Karpas-422 (cell line): ENCODE measurements around the gene SHISA6. TPM values are rescaled to one million over a fixed set of nuclear protein-coding genes. Genes with fewer than 3 reads are reported as not detected.
"Not testable (repeated sequence)": the region's sequence is repeated elsewhere in the genome, so short reads cannot be mapped to it uniquely, and the experiment has no call there.

Source experiments
- DNase-seq: peaks from one replicate; pipeline ENCODE4 v3.0.0-alpha.2; 2015
- H2AFZ ChIP-seq: fragments of 200-600 bp; sonication (generic); 2 replicates; pipeline ENCODE4 v1.6.1; 2014; ENCODE audit warnings: antibody characterized with exemption, low read length, mixed read lengths
- H3K27ac ChIP-seq: fragments of 200-600 bp; sonication (generic); 2 replicates; pipeline ENCODE4 v1.5.1; 2014; ENCODE audit warnings: mild to moderate bottlenecking, low read length, moderate library complexity
- H3K27me3 ChIP-seq: fragments of 200-600 bp; sonication (generic); 2 replicates; pipeline ENCODE4 v1.6.1; 2014; ENCODE audit warnings: low read length, mixed read lengths
- H3K36me3 ChIP-seq: fragments of 200-600 bp; sonication (generic); 2 replicates; pipeline ENCODE4 v1.6.1; 2014; ENCODE audit warnings: low read length, mixed read lengths; ENCODE audit not compliant: insufficient read depth
- H3K4me1 ChIP-seq: fragments of 200-600 bp; sonication (generic); 2 replicates; pipeline ENCODE4 v1.6.1; 2014; ENCODE audit warnings: mild to moderate bottlenecking, low read length, mixed read lengths
- H3K4me2 ChIP-seq: fragments of 200-600 bp; sonication (generic); 2 replicates; pipeline ENCODE4 v1.6.1; 2014; ENCODE audit warnings: low read length, low read depth, mild to moderate bottlenecking; ENCODE audit not compliant: poor library complexity, severe bottlenecking
- H3K4me3 ChIP-seq: fragments of 200-600 bp; sonication (generic); 2 replicates; pipeline ENCODE4 v1.5.1; 2014; ENCODE audit warnings: mild to moderate bottlenecking, antibody characterized with exemption, low read length, mixed read lengths
- H3K79me2 ChIP-seq: fragments of 200-600 bp; sonication (generic); 2 replicates; pipeline ENCODE4 v1.6.1; 2014; ENCODE audit warnings: mild to moderate bottlenecking, low read length, mixed read lengths
- H3K9ac ChIP-seq: fragments of 200-600 bp; sonication (generic); 2 replicates; pipeline ENCODE4 v1.6.0; 2014; ENCODE audit warnings: low read length
- H3K9me2 ChIP-seq: fragments of 200-600 bp; sonication (generic), shearing (Covaris generic); replicated peaks from 2 replicates; pipeline ENCODE4 v1.6.0; 2014; ENCODE audit warnings: mild to moderate bottlenecking, low read length, moderate library complexity; ENCODE audit not compliant: insufficient read depth
- H3K9me3 ChIP-seq: fragments of 300-700, 200-600 bp; sonication (generic); 2 replicates; pipeline ENCODE4 v1.6.1; 2014; ENCODE audit warnings: low read length, mixed read lengths
- H4K20me1 ChIP-seq: fragments of 200-600 bp; sonication (generic); 2 replicates; pipeline ENCODE4 v1.6.1; 2014; ENCODE audit warnings: mild to moderate bottlenecking, antibody characterized with exemption, low read length, low read depth; ENCODE audit not compliant: insufficient read depth
- total RNA-seq: library from RNA; depleted of rRNA; stranded (reverse); fragments of >200 nt; shearing (Covaris generic); gene quantifications from 2 replicates; pipeline ENCODE4 v1.2.3, GENCODE V29; 2014; ENCODE audit warnings: low replicate concordance

Gene SHISA6
- total RNA-seq, 1 experiment from 2014 or later, result not detected

DNA sequence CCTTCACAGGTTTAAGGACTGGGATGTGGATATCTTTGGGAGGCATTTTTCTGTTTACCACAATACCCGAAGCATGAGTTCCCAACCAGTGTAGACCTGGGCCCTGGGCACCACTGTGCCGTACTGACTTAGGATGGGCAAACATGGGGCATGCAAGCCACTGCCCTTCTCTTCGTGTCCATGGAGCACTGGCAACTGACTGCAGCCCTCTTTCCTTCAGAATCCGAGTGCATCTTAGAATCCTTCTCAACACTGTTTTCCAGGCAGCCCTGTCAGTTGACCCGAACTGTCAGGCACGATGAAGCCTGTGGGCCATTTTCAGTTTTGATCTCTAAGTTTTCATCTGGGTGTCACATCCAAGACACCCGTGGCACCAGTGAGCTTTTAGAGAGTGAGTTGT, 59.2 kb downstream of the SHISA6 start:
- Histone ChIP-seq H3K4me2 (no peak overlapping the region), H2AFZ (no peak overlapping the region), H3K36me3 (no peaks in the 10 kb centered on the region), H3K79me2 (no peaks in the 10 kb centered on the region), H3K4me3 (no peak overlapping the region), H3K27me3 (no peaks in the 10 kb centered on the region), H4K20me1 (no peaks in the 10 kb centered on the region), H3K27ac (no peak overlapping the region), H3K9me2 (no peaks in the 10 kb centered on the region), H3K9me3 (no peaks in the 10 kb centered on the region), H3K9ac (no peak overlapping the region), H3K4me1 (no peaks in the 10 kb centered on the region)
- DNase-seq, result no peak

- Histone ChIP-seq H3K79me2 (no peaks in the 10 kb centered on the region), H3K9ac (no peak overlapping the region), H3K27ac (no peak overlapping the region), H3K36me3 (no peaks in the 10 kb centered on the region), H3K4me2 (no peak overlapping the region), H3K4me3 (no peak overlapping the region), H3K4me1 (no peaks in the 10 kb centered on the region), H3K9me3 (no peaks in the 10 kb centered on the region), H3K9me2 (no peaks in the 10 kb centered on the region), H3K27me3 (no peaks in the 10 kb centered on the region), H2AFZ (no peak overlapping the region), H4K20me1 (no peaks in the 10 kb centered on the region)
- no peak for DNase-seq
Measured at GRCh38 chr17:11300738-11301137, 59.7 kb downstream of the SHISA6 start.

- H3K79me2 ChIP-seq, result not testable (repeated sequence)
Measured at GRCh38 chr17:11301874-11302273, 60.9 kb downstream of the SHISA6 start.

GRCh38 chr17:11302401-11303186, 61.6 kb downstream of the SHISA6 start:
- H3K4me3 ChIP-seq, result no peak overlapping the region
- H3K4me1 ChIP-seq, result no peaks in the 10 kb centered on the region
- H3K9me3 ChIP-seq, result no peaks in the 10 kb centered on the region
- no peak overlapping the region for H2AFZ ChIP-seq
- H3K79me2 ChIP-seq, result no peaks in the 10 kb centered on the region
- no peak for DNase-seq
- H3K9ac ChIP-seq, result no peak overlapping the region
- H3K4me2 ChIP-seq, result no peak overlapping the region
- H3K36me3 ChIP-seq, result no peaks in the 10 kb centered on the region
- H3K27ac ChIP-seq, result no peak overlapping the region
- no peaks in the 10 kb centered on the region for H4K20me1 ChIP-seq
- H3K27me3 ChIP-seq, result no peaks in the 10 kb centered on the region
- H3K9me2 ChIP-seq, result no peaks in the 10 kb centered on the region

More at GRCh38 chr17:11301874-11302273, 60.9 kb downstream of the SHISA6 start:
- H4K20me1 ChIP-seq, DNase-seq, H3K4me2 ChIP-seq, H3K9me3 ChIP-seq, H3K9me2 ChIP-seq, H3K9ac ChIP-seq, H3K27ac ChIP-seq, H3K4me3 ChIP-seq, H2AFZ ChIP-seq, H3K4me1 ChIP-seq, H3K27me3 ChIP-seq, H3K36me3 ChIP-seq: not testable (repeated sequence)

- Histone ChIP-seq H3K27me3 (no peaks in the 10 kb centered on the region), H3K79me2 (no peaks in the 10 kb centered on the region)
Measured at GRCh38 chr17:11303773-11304394, 62.9 kb downstream of the SHISA6 start.

DNA sequence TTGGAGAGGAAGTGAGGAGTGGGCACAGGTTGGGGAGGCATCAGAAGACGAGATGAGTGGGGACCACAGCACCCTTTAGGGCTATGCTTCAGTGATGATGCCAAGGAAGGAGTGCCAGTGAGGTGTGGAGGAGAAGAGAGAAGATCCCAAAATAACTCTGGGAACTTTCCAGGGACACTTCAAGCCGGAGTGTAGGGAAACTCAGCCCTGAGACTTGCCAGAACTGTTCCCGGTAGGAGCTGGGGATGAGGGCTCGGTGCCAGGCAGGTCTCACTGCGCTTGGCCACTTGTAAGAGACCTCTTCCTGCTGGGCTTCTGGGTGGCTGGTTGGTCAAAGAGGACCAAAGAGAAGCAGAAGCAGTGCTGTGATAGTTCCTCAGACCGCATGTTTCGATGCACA, 63.6 kb downstream of the SHISA6 start:
- Histone ChIP-seq H4K20me1 (no peaks in the 10 kb centered on the region), H3K79me2 (no peaks in the 10 kb centered on the region), H3K4me1 (no peaks in the 10 kb centered on the region), H2AFZ (no peak overlapping the region), H3K27ac (no peak overlapping the region), H3K9me2 (no peaks in the 10 kb centered on the region), H3K9me3 (no peaks in the 10 kb centered on the region), H3K4me2 (no peak overlapping the region), H3K4me3 (no peak overlapping the region), H3K27me3 (no peaks in the 10 kb centered on the region), H3K36me3 (no peaks in the 10 kb centered on the region), H3K9ac (no peak overlapping the region)
- DNase-seq, result no peak

More at GRCh38 chr17:11303773-11304394, 62.9 kb downstream of the SHISA6 start:
- no peaks in the 10 kb centered on the region for H3K9me3 ChIP-seq
- H3K36me3 ChIP-seq, result no peaks in the 10 kb centered on the region
- no peak overlapping the region for H3K4me3 ChIP-seq
- H3K27ac ChIP-seq, result no peak overlapping the region
- no peak overlapping the region for H2AFZ ChIP-seq
- no peak overlapping the region for H3K4me2 ChIP-seq
- H3K4me1 ChIP-seq, result no peaks in the 10 kb centered on the region
- H4K20me1 ChIP-seq, result no peaks in the 10 kb centered on the region
- no peak for DNase-seq
- H3K9me2 ChIP-seq, result no peaks in the 10 kb centered on the region
- no peak overlapping the region for H3K9ac ChIP-seq

- Histone ChIP-seq H3K4me1 (no peaks in the 10 kb centered on the region), H3K79me2 (no peaks in the 10 kb centered on the region), H3K9ac (no peak overlapping the region), H3K9me3 (no peaks in the 10 kb centered on the region), H2AFZ (no peak overlapping the region), H4K20me1 (no peaks in the 10 kb centered on the region), H3K9me2 (no peaks in the 10 kb centered on the region), H3K4me3 (no peak overlapping the region), H3K27ac (no peak overlapping the region), H3K36me3 (no peaks in the 10 kb centered on the region), H3K4me2 (no peak overlapping the region), H3K27me3 (no peaks in the 10 kb centered on the region)
- no peak for DNase-seq
Measured at GRCh38 chr17:11305524-11305923, 64.5 kb downstream of the SHISA6 start.

- Histone ChIP-seq H4K20me1 (no peaks in the 10 kb centered on the region), H3K36me3 (no peaks in the 10 kb centered on the region), H3K4me3 (no peak overlapping the region), H3K4me1 (no peaks in the 10 kb centered on the region), H3K9me2 (no peaks in the 10 kb centered on the region), H3K4me2 (no peak overlapping the region), H3K27me3 (no peaks in the 10 kb centered on the region), H3K27ac (no peak overlapping the region), H2AFZ (no peak overlapping the region), H3K9ac (no peak overlapping the region), H3K9me3 (no peaks in the 10 kb centered on the region), H3K79me2 (no peaks in the 10 kb centered on the region)
- no peak for DNase-seq
Measured at GRCh38 chr17:11308531-11308930, 67.5 kb downstream of the SHISA6 start.
